NCI-H128 (cell line): ENCODE data around the gene SIX1.

Source experiments
- DNase-seq: peaks from one replicate; lab custom pipeline; 2025; ENCODE audit not compliant: unreplicated experiment; lab: John Stamatoyannopoulos, UW

The SIX1 gene

GRCh38 chr14:60596139-60596538 lies 53.1 kb downstream of the SIX1 start:
- DNase-seq, result no peak

DNA sequence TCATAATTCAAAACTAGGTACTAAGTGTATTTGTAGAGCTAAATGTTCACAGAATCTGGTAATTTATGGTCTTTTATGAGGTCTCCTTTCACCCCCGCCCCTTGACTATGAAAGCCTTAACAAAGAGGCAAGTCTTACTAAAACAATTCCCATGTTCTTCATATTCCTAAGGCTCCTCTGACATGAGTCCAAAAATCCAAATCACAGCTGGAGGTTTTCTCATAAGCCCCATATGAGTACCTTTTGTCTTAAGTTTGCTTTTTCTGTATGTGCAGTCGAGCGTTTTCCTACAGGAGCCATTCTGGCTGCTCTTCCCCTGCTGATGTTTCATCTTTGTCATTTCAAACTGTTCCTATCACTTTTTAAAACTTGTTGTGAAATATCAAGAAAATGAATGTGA lies 55.2 kb downstream of the SIX1 start:
- DNase-seq, result no peak
